B cell (primary cell): ENCODE data around the gene TMEM250.

Experiments used
- EZH2 ChIP-seq: IDR thresholded peaks from 2 replicates; pipeline ENCODE4 v1.6.1; 2012; ENCODE audit warnings: borderline replicate concordance, low read depth, mild to moderate bottlenecking, moderate library complexity, low read length; ENCODE audit not compliant: insufficient read depth, poor library complexity, severe bottlenecking
- TF ChIP-seq, protein P1 (sequence below): fragments of 200-600 bp; IDR thresholded peaks from one replicate; pipeline ENCODE4 v1.8.0; 2022; ENCODE audit warnings: antibody characterized with exemption, mild to moderate bottlenecking

DNA sequence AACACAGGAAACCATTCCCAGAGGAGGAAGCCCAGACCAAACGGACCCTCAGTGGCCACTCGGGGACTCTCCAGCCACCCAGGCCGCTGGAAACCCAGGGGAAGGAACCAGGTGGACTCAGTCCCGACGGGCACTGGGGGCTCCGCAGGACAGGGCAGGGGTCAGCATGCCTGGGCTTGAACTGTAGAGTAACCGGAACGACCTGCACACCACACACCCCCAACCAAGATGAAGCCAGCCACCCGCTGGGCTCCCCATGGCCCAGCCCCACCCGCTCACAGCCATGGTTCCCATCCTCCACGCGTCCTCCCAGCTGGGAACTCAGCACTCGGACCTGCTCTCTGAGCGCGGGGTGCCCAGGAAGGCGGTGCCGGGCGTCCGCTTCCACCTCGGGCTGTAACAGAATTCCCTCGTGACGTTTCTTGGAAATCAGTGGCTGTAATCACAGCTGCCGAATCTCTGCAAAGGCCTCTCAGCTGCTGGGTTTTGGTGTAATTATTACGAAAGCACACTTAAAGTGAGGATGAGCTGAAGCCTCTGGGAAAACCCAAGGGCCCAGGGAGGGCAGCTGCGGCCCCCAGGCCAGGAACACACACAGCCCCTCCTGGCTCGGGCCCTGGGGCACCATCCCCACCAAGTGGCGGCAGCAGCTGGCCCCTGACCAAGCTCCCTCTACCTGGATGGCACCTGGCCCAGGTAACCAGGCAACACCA, 37.4 kb downstream of the TMEM250 start:
- TF ChIP-seq, protein P1, sequence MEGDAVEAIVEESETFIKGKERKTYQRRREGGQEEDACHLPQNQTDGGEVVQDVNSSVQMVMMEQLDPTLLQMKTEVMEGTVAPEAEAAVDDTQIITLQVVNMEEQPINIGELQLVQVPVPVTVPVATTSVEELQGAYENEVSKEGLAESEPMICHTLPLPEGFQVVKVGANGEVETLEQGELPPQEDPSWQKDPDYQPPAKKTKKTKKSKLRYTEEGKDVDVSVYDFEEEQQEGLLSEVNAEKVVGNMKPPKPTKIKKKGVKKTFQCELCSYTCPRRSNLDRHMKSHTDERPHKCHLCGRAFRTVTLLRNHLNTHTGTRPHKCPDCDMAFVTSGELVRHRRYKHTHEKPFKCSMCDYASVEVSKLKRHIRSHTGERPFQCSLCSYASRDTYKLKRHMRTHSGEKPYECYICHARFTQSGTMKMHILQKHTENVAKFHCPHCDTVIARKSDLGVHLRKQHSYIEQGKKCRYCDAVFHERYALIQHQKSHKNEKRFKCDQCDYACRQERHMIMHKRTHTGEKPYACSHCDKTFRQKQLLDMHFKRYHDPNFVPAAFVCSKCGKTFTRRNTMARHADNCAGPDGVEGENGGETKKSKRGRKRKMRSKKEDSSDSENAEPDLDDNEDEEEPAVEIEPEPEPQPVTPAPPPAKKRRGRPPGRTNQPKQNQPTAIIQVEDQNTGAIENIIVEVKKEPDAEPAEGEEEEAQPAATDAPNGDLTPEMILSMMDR, result no peak
- TF ChIP-seq EZH2, result no peak
